ENCODE results near the gene SARDH.

The SARDH gene

DNA sequence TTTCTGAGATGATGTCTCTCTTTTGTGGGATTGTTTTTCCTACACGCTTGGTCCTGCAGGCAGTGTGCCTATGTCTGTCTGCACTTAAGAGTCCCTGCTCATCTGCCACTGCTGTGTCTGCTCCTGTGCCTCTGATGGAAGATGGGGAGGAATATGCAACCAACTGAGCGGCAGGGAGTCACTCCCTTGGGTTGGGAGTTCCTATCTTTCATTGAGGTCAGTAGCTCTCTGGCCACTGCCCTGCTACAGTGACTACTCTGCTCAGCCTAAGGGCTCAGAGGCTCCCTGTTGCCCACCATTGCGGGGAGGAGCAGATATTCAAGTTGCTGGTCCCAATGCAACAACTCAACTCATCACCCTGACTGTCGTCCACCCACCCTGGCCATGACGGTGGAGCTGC, 115.6 kb downstream of the SARDH start:
- H3K9me3 ChIP-seq (ENCODE audit: control insufficient read depth, low read depth, low read length) = no peaks in the 10 kb centered on the region
- no peak overlapping the region for H3K4me3 ChIP-seq (ENCODE audit: low read length)
- no peaks in the 10 kb centered on the region for H3K36me3 ChIP-seq (ENCODE audit: control insufficient read depth, low read depth, low read length)
- no peaks in the 10 kb centered on the region for H3K27me3 ChIP-seq (ENCODE audit: control insufficient read depth, insufficient read depth, low read length)
- no peak overlapping the region for H3K27ac ChIP-seq (ENCODE audit: low read length)
- H3K9ac ChIP-seq (ENCODE audit: low read length) = no peak overlapping the region
- no peaks in the 10 kb centered on the region for H3K4me1 ChIP-seq (ENCODE audit: control insufficient read depth, low read depth, low read length)

DNA sequence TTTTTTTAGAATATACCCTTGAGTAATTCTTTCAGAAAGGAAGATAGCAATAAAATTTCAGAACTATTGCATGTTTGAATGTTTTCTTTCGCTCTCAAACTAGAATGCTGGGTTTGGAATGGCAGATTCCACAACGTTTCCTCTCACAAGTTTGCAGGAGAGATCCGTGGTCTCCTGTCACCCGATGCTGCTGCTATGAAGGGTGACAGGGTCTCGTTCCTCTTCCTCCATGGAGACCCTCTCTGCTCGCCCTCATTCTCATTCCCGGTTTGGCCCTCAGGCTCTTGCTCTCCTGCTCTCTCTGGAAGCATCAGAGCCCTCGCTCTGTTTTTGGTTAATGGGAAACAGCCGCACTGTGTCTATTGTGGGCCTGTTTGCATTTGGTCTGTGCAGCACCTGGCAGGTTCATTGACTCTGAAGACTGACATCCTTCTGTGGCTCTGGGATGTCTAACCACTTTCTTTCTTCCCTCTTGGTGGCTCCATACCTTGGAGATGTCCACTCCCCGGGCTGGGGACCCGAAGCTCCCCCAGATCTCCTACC, 116.4 kb downstream of the SARDH start:
- H3K27ac ChIP-seq (ENCODE audit: low read length) = no peak overlapping the region
- H3K36me3 ChIP-seq (ENCODE audit: control insufficient read depth, low read depth, low read length) = no peaks in the 10 kb centered on the region
- no peaks in the 10 kb centered on the region for H3K27me3 ChIP-seq (ENCODE audit: control insufficient read depth, insufficient read depth, low read length)
- H3K4me3 ChIP-seq (ENCODE audit: low read length) = no peak overlapping the region
- H3K9ac ChIP-seq (ENCODE audit: low read length) = no peak overlapping the region
- no peaks in the 10 kb centered on the region for H3K9me3 ChIP-seq (ENCODE audit: control insufficient read depth, low read depth, low read length)
- H3K4me1 ChIP-seq (ENCODE audit: control insufficient read depth, low read depth, low read length) = no peaks in the 10 kb centered on the region

DNA sequence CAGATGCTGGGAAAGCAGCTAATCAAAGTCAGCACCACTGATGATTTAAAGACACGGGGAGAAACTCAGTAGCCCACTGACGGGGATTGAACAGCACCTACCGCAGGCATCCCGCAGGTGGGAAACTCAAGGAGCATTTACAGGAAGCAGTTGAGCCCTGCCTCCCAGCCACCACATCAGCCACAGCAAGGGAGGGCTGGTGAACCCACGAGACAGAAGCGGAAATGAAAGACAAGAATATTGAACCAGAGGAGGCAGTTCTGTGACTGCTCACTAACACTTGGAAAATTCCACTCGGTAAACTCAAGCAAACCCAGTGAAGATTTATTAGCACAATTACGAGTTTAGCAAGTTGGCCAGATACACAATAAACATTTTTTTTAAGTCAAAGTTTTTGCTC, 118.4 kb downstream of the SARDH start:
- Histone ChIP-seq H3K27ac (ENCODE audit: low read length) (no peak overlapping the region), H3K4me3 (ENCODE audit: low read length) (no peak overlapping the region), H3K27me3 (ENCODE audit: control insufficient read depth, insufficient read depth, low read length) (no peaks in the 10 kb centered on the region), H3K9me3 (ENCODE audit: control insufficient read depth, low read depth, low read length) (no peaks in the 10 kb centered on the region), H3K9ac (ENCODE audit: low read length) (no peak overlapping the region), H3K4me1 (ENCODE audit: control insufficient read depth, low read depth, low read length) (no peaks in the 10 kb centered on the region), H3K36me3 (ENCODE audit: control insufficient read depth, low read depth, low read length) (no peaks in the 10 kb centered on the region)

DNA sequence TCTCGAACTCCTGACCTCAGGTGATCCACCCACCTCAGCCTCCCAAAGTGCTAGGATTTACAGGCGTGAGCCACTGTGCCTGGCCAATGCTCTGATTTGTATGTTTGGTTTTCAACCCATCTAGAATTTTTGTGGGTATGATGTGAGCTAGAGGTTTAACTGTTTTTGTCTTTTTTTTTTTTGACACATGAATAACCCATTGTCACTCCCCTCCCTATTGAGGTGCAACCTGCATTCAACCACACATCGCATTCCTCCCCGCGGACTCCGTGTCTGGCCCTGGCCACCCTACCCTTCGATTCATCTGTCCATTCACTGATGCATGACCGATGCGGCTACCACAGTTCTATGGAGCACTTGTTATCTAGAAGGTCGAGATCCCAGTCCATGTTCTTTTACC, 119.4 kb downstream of the SARDH start:
- H3K36me3 ChIP-seq (ENCODE audit: control insufficient read depth, low read depth, low read length) = no peaks in the 10 kb centered on the region
- H3K27me3 ChIP-seq (ENCODE audit: control insufficient read depth, insufficient read depth, low read length) = no peaks in the 10 kb centered on the region
- no peak overlapping the region for H3K4me3 ChIP-seq (ENCODE audit: low read length)
- H3K4me1 ChIP-seq (ENCODE audit: control insufficient read depth, low read depth, low read length) = no peaks in the 10 kb centered on the region
- H3K27ac ChIP-seq (ENCODE audit: low read length) = no peak overlapping the region
- no peak overlapping the region for H3K9ac ChIP-seq (ENCODE audit: low read length)
- H3K9me3 ChIP-seq (ENCODE audit: control insufficient read depth, low read depth, low read length) = no peaks in the 10 kb centered on the region

DNA sequence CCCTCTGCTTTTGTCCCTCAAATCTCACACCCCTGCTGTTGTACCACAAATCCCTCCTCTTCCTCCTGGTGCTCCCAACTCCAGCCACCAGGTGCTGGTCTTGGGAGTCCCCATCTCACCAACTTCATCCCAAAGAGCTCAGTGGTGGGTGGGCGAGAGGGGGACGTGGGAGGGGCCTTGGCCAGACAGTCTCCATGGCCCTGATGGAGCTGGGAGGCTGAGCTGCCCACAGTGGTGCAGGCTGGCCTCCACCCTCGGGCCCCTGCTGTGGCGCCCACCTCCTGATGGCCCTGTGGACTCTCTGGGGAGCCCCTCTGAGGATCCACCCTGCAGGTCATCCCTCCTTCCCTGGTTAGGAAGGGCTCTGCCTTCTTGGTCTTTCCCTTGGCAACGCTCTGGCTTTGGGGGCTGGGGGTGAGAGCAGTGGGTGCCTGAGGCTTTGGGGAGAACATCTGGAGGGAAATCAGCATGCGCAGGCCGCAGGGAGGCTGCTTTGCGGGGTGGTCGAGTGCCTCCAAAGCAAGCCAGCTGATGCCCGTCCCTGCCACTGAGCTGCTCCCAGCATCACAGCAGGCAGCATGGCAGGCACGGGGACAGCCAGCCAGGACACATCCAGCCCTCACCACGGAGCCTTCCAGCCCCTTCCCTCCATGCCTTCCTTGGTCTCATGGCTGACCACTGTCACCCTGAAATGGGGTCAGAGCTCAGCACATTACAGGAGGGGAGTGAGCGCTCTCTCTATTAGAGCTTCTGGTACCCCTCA, 121.3 kb downstream of the SARDH start:
- Histone ChIP-seq H3K4me3 (ENCODE audit: low read length) (no peak overlapping the region), H3K9ac (ENCODE audit: low read length) (no peak overlapping the region), H3K27ac (ENCODE audit: low read length) (no peak overlapping the region), H3K36me3 (ENCODE audit: control insufficient read depth, low read depth, low read length) (no peaks in the 10 kb centered on the region), H3K4me1 (ENCODE audit: control insufficient read depth, low read depth, low read length) (no peaks in the 10 kb centered on the region), H3K27me3 (ENCODE audit: control insufficient read depth, insufficient read depth, low read length) (no peaks in the 10 kb centered on the region), H3K9me3 (ENCODE audit: control insufficient read depth, low read depth, low read length) (no peaks in the 10 kb centered on the region)

DNA sequence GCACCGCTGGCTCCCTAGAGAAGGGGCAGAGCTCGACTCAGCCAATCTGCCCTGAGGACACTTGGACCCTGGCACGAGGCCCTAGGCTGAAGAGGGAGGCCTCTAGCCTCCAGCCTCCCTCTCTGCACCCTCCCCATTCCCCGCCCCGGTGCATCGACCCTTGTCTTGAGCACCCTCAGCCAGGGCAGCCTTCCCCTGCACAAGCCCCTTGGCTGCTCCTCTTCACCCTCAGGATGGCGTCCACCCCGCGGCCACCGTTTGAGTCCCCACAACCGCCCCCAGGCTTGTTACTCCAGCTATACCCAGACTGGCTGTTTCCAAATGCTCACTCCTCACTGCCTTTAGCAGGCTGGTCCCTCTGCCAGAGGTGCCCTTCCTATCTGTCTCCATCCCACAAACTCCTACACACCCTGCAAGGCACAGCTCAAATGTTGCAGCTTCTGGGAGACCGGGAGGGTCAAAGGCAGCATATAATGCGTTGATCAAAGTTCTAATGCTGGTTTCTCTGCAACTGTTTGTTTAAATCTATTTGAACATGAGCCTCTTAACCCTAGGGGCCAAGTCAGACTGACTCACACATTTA, 122.5 kb downstream of the SARDH start:
- Histone ChIP-seq H3K36me3 (ENCODE audit: control insufficient read depth, low read depth, low read length) (no peaks in the 10 kb centered on the region), H3K27ac (ENCODE audit: low read length) (no peak overlapping the region), H3K27me3 (ENCODE audit: control insufficient read depth, insufficient read depth, low read length) (peaks cover 2% of the 10 kb centered on the region), H3K4me1 (ENCODE audit: control insufficient read depth, low read depth, low read length) (no peaks in the 10 kb centered on the region), H3K4me3 (ENCODE audit: low read length) (no peak overlapping the region), H3K9me3 (ENCODE audit: control insufficient read depth, low read depth, low read length) (no peaks in the 10 kb centered on the region), H3K9ac (ENCODE audit: low read length) (no peak overlapping the region)

DNA sequence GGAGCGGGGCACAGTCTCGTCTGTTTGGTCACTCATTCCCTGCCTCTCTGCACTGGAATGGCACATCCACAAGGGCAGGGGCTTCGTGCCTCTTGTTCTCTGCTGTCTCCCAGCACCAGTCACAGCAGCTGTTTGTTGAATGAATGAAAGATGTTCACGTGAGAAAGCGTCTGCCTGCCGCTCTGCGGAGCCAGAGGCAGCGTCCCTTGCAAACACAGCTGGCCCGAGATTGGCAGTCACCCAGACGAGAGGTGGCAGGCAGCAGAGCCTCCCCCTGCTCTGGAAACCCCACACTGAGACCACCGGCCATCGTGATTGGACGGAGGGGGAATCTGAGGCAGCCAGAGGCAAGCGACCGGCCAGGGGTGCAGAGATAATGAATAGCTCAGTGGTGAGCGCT, 123.0 kb downstream of the SARDH start:
- H3K4me1 ChIP-seq (ENCODE audit: control insufficient read depth, low read depth, low read length) = no peaks in the 10 kb centered on the region
- no peaks in the 10 kb centered on the region for H3K36me3 ChIP-seq (ENCODE audit: control insufficient read depth, low read depth, low read length)
- H3K27me3 ChIP-seq (ENCODE audit: control insufficient read depth, insufficient read depth, low read length) = peaks cover 5% of the 10 kb centered on the region
- no peak overlapping the region for H3K9ac ChIP-seq (ENCODE audit: low read length)
- H3K27ac ChIP-seq (ENCODE audit: low read length) = no peak overlapping the region
- no peaks in the 10 kb centered on the region for H3K9me3 ChIP-seq (ENCODE audit: control insufficient read depth, low read depth, low read length)
- H3K4me3 ChIP-seq (ENCODE audit: low read length) = no peak overlapping the region

DNA sequence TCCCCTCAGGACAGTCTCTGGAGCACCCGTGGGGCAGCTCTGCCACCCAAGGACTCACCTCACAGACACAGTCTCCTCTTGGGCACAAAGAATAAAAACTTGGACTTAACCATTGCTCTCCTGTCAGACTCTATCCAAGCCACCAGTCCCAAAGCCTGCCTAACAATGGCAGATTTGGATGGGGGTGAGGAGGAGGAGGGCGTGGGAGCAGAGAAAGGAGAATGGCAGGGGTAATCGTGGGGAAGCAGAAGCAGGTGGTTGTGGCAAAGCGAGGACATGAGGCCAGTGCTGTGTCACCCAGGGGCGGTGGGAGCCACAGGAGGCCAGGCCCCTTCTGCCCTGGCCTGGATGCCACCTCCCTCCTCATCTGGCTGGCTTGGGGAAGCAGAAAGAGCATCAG, 123.5 kb downstream of the SARDH start:
- no peaks in the 10 kb centered on the region for H3K9me3 ChIP-seq (ENCODE audit: control insufficient read depth, low read depth, low read length)
- peaks cover 9% of the 10 kb centered on the region for H3K27me3 ChIP-seq (ENCODE audit: control insufficient read depth, insufficient read depth, low read length)
- peaks cover under 1% of the 10 kb centered on the region for H3K4me1 ChIP-seq (ENCODE audit: control insufficient read depth, low read depth, low read length)
- H3K4me3 ChIP-seq (ENCODE audit: low read length) = no peak overlapping the region
- no peaks in the 10 kb centered on the region for H3K36me3 ChIP-seq (ENCODE audit: control insufficient read depth, low read depth, low read length)
- H3K9ac ChIP-seq (ENCODE audit: low read length) = no peak overlapping the region
- H3K27ac ChIP-seq (ENCODE audit: low read length) = no peak overlapping the region

DNA sequence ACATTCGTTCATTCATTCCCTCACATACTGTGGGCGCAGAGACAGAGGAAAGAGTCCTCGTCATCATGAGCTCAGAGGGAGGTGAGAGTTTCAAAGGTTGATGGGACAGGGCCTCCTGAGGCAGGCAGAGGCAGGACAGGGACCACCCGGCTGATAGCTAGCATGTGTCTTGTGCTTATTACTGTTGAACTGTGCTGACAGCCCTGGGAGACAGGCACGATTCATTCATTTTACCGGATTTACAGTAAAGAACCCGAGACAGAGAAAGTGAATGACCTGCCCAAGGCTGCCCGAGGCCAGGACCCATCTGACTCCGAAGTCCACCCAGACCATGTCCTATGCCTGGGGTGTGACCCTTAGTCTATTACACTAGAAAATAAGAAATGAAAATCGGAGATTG, 124.1 kb downstream of the SARDH start:
- Histone ChIP-seq H3K4me3 (ENCODE audit: low read length) (no peak overlapping the region), H3K27me3 (ENCODE audit: control insufficient read depth, insufficient read depth, low read length) (peaks cover 12% of the 10 kb centered on the region), H3K9me3 (ENCODE audit: control insufficient read depth, low read depth, low read length) (no peaks in the 10 kb centered on the region)

More for the DNA sequence above, 124.1 kb downstream of the SARDH start:
- Histone ChIP-seq H3K36me3 (ENCODE audit: control insufficient read depth, low read depth, low read length) (no peaks in the 10 kb centered on the region), H3K9ac (ENCODE audit: low read length) (no peak overlapping the region), H3K4me1 (ENCODE audit: control insufficient read depth, low read depth, low read length) (peaks cover 3% of the 10 kb centered on the region), H3K27ac (ENCODE audit: low read length) (no peak overlapping the region)
